Stimulated activated naive CD8-positive, alpha-beta T cell treated with anti-CD3 and anti-CD28 coated beads, Interleukin-15, amount 100 ng/mL, for 72 hours (primary cell): ENCODE results near the gene WDR1.

ENCODE experiments used
- ATAC-seq: fragments of 150-1000 bp; cut with Tn5 transposase; 2 replicates; pipeline ENCODE4 v1.10.0; 2021; ENCODE audit warnings: mild to moderate bottlenecking, moderate library complexity
- DNase-seq, 2 donors: peaks; one replicate each; pipeline ENCODE4 v3.0.0; 2021 to 2022
- H3K27ac Mint-ChIP-seq, 2 donors: one replicate each; pipeline ENCODE4 v1.8.0; 2022; ENCODE audit warnings: mild to moderate bottlenecking in 2 of 2, mixed read lengths in 2 of 2, moderate library complexity in 2 of 2
- H3K27me3 Mint-ChIP-seq: one replicate; pipeline ENCODE4 v1.8.0; 2022; ENCODE audit warnings: mixed read lengths
- H3K4me1 Mint-ChIP-seq: one replicate; pipeline ENCODE4 v1.8.0; 2022; ENCODE audit warnings: mild to moderate bottlenecking, mixed read lengths
- H3K4me3 Mint-ChIP-seq, 2 donors: one replicate each; pipeline ENCODE4 v1.8.0; 2022; ENCODE audit warnings: mild to moderate bottlenecking in 2 of 2, mixed read lengths in 2 of 2, moderate library complexity in 1 of 2
- H3K9me3 Mint-ChIP-seq, 2 donors: one replicate each; pipeline ENCODE4 v1.8.0; 2022; ENCODE audit warnings: mixed read lengths in 2 of 2

Gene WDR1

DNA sequence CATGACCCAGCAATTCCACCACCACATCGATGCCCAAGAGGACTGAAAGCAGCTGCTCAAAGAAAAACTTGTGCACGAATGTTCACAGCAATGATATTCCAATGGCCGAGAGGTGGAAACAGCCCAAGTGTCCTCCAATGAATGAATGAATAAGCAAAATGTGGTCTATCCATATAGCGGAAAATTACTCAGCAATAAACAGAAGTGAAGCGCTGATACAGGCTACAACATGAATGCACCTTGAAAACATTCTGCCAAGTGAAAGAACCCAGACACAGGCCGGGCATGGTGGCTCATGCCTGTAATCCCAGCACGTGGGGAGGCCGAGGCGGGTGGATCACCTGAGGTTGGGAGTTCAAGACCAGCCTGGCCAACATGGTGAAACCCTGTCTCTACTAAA, 90.1 kb downstream of the WDR1 start:
- Mint-ChIP-seq H3K27me3 (no peaks in the 10 kb centered on the region), H3K4me3 (no peak overlapping the region), H3K4me1 (no peaks in the 10 kb centered on the region), H3K9me3 (no peaks in the 10 kb centered on the region), H3K27ac (no peak overlapping the region)
- no peak for DNase-seq
- ATAC-seq = no peak

DNA sequence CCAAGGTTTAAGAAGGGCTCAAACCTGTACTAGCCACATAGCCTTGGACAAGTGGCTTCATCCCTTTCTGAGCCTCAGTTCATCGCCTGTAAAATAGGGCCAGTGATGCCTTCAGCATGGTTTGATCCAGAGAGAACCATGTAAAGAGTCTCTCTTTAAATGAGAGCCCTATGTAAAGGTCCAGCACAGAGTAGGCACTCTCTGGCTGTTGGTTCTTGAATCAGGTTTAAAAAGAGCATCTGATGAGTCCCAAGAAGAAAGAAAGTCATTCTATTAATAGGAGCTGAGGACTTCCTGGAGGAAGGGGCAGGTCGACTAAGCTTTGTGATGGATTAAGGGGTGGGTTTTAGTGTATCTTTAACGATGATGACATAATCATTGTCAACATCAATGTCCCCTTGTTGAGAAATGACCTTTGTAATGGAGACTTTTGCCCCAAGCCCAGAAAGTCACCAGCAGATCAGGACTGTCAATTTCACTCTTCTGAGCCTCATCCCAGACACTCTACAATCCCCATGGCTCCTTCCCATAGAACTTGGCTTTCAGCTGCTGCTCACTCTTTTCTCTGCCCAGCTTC, 91.3 kb downstream of the WDR1 start:
- H3K4me3 Mint-ChIP-seq = no peak overlapping the region
- no peaks in the 10 kb centered on the region for H3K9me3 Mint-ChIP-seq
- no peaks in the 10 kb centered on the region for H3K27me3 Mint-ChIP-seq
- no peak for DNase-seq
- ATAC-seq = no peak
- H3K27ac Mint-ChIP-seq = no peak overlapping the region
- no peaks in the 10 kb centered on the region for H3K4me1 Mint-ChIP-seq
